ENCODE measurements around the gene ANKRD26.
"Not testable (repeated sequence)": the region's sequence is repeated elsewhere in the genome, so short reads cannot be mapped to it uniquely, and the experiment has no call there.

Gene ANKRD26

GRCh38 chr10:27099916-27100812, at the start of gene ANKRD26:
ANKRD26 (minus strand) TSS chr10:27100494; CDS start chr10:27100326, 168 bp downstream.
- peak; percentile 98 for DNase-seq

- DNase-seq: no peak
These were observed 47.4 kb upstream of the ANKRD26 start for GRCh38 chr10:27147701-27148100.

GRCh38 chr10:27145937-27146336, 45.6 kb upstream of the ANKRD26 start:
- no peak for DNase-seq

- DNase-seq: no peak
These were observed 43.4 kb upstream of the ANKRD26 start for GRCh38 chr10:27143686-27144085.

- DNase-seq: no peak
These were observed 38.0 kb upstream of the ANKRD26 start for GRCh38 chr10:27138277-27138676.

- no peak for DNase-seq
These were observed 34.1 kb upstream of the ANKRD26 start for GRCh38 chr10:27134371-27134770.

GRCh38 chr10:27108165-27108564, 7.9 kb upstream of the ANKRD26 start:
- DNase-seq: no peak

GRCh38 chr10:27104919-27105318, 4.6 kb upstream of the ANKRD26 start:
- DNase-seq: peak; percentile 25

- peak; percentile 37 for DNase-seq
These were observed 586 bp upstream of the ANKRD26 start for GRCh38 chr10:27100813-27101347.

GRCh38 chr10:27099448-27099847, 846 bp downstream of the ANKRD26 start:
- DNase-seq: no peak

GRCh38 chr10:27088119-27089044, 11.9 kb downstream of the ANKRD26 start:
- DNase-seq: no peak

GRCh38 chr10:27072436-27073114, 27.7 kb downstream of the ANKRD26 start:
- no peak for DNase-seq

GRCh38 chr10:27068217-27068891, 31.9 kb downstream of the ANKRD26 start:
- no peak for DNase-seq

GRCh38 chr10:27065084-27065483, 35.2 kb downstream of the ANKRD26 start:
- DNase-seq: no peak

GRCh38 chr10:27052656-27053055, 47.6 kb downstream of the ANKRD26 start:
- DNase-seq: no peak

- not testable (repeated sequence) for DNase-seq
These were observed 55.0 kb downstream of the ANKRD26 start for GRCh38 chr10:27045247-27045646.

GRCh38 chr10:27041196-27041595, 59.1 kb downstream of the ANKRD26 start:
- DNase-seq: no peak

- no peak for DNase-seq
These were observed 62.1 kb downstream of the ANKRD26 start for GRCh38 chr10:27038168-27038567.

- DNase-seq: no peak
These were observed 65.1 kb downstream of the ANKRD26 start for GRCh38 chr10:27035163-27035562.

- DNase-seq: no peak
These were observed 70.2 kb downstream of the ANKRD26 start for GRCh38 chr10:27030060-27030459.

- no peak for DNase-seq
These were observed 78.2 kb downstream of the ANKRD26 start for GRCh38 chr10:27022048-27022447.

- DNase-seq: no peak
These were observed 80.1 kb downstream of the ANKRD26 start for GRCh38 chr10:27020243-27020642.
